ENCODE results near the gene PRRG2. TPM values are rescaled to one million over a fixed set of nuclear protein-coding genes. Genes with fewer than 3 reads are reported as not detected.

Gene PRRG2
- total RNA-seq, 4 donors from 2014 or later = 1.4 to 4.6 (median 3.8) TPM; not detected in 1

DNA sequence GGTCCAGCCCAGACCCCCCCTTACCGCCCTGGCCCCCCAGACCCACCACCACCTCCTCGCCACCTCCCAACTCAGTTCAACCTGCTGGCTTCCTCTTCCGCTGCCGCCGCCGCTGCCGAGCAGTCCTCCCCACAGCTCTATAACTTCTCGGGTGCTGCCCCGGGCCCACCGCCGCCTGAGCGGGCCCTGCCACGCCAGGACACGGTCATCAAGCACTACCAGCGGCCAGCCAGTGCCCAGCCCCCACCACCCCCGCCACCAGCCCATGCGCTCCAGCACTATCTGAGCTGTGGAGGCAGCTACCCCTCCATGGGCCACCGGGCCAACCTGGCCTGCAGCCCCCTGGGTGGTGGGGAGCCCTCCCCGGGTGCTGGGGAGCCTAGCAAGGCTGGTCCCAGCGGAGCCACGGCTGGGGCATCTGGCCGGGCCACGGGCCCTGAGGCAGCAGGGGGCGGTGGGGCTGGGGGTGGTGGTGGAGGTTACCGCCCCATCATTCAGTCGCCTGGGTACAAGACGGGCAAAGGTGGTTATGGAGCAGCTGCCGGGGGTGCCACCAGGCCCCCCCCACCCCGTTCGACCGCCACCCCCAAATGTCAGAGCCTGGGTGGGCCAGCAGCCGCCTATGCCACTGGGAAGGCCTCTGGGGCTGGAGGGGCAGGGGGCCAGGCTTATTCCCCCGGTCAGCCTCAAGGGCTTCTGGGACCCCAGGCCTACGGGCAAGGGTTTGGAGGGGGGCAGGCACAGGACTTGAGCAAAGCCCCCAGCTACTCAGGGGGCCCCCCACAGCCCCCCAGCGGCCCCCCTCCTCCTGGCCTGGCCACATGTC is 14.1 kb downstream of the PRRG2 start:
- H3K27ac ChIP-seq = peak overlapping the region in 2 of 4 donors; percentile 86 to 94

GRCh38 chr19:49595819-49596404 is 14.8 kb downstream of the PRRG2 start:
- DNase-seq (no peak), ATAC-seq (no peak)
- H3K9me3 ChIP-seq = no peaks in the 10 kb centered on the region
- H3K27ac ChIP-seq = peak overlapping the region in 1 of 4 donors; percentile 6
- intact Hi-C loops (cut with DNase I; ENCODE audit: low total_unique reads) = loop anchor here (10.0 kb wide), 1 partner anchor 1131 kb away; the partner anchor contains the start of gene CYTH2
- TF ChIP-seq CTCF (IDR thresholded peaks at IDR 0.05 in 4 of 5, conservative IDR thresholded peaks at IDR 0.05 in 1 of 5) = no peak
- TF ChIP-seq POLR2A (IDR thresholded peaks at IDR 0.05) = no peak
- H3K36me3 ChIP-seq = peaks cover 0 to 38% of the 10 kb centered on the region in 2 donors
- H3K27me3 ChIP-seq = no peaks in the 10 kb centered on the region
- in situ Hi-C loops (cut with MboI; ENCODE audit: low sequenced_read_pairs in 4 of 4) = no loop called here
- H3K4me1 ChIP-seq = peaks cover 14 to 15% of the 10 kb centered on the region in 2 donors
- no peak overlapping the region for H3K4me3 ChIP-seq

More for the DNA sequence above, 14.1 kb downstream of the PRRG2 start:
- H3K27me3 ChIP-seq = no peaks in the 10 kb centered on the region
- H3K36me3 ChIP-seq = peaks cover 0 to 37% of the 10 kb centered on the region in 2 donors
- intact Hi-C loops (cut with DNase I; ENCODE audit: low total_unique reads) (loop anchor here (5.0 to 10.0 kb wide), 4 partner anchors 82 to 1130 kb away; partner anchors contain the start of genes CYTH2, FUZ, MYH14 and PRMT1), in situ Hi-C loops (cut with MboI; ENCODE audit: low sequenced_read_pairs in 4 of 4) (no loop called here)
- peaks cover 14 to 15% of the 10 kb centered on the region in 2 donors for H3K4me1 ChIP-seq
- DNase-seq (no peak), ATAC-seq (no peak)
- TF ChIP-seq CTCF (IDR thresholded peaks at IDR 0.05 in 4 of 5, conservative IDR thresholded peaks at IDR 0.05 in 1 of 5) (no peak), POLR2A (IDR thresholded peaks at IDR 0.05) (no peak)
- H3K9me3 ChIP-seq = no peaks in the 10 kb centered on the region
- no peak overlapping the region for H3K4me3 ChIP-seq

DNA sequence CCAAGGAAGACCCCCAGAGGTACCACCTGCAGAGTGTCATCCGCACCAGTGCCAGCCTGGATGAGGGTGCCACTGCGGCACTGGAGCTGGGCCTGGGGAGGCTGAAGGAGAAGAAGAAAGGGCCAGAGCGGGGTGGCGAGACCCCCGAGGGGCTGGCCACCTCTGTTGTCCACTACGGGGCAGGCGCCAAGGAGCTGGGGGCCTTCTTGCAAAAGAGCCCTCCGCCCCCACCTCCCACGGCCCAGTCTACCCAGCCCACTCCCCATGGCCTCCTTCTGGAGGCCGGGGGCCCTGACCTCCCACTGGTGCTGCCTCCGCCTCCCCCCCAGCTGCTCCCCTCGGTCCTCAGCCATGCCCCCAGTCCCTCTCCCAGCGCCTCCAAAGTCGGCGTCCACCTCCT is 15.3 kb downstream of the PRRG2 start:
- DNase-seq (no peak), ATAC-seq (no peak)
- in situ Hi-C loops (cut with MboI; ENCODE audit: low sequenced_read_pairs in 4 of 4) (no loop called here), intact Hi-C loops (cut with DNase I; ENCODE audit: low total_unique reads) (loop anchor here (10.0 kb wide), 1 partner anchor 1132 kb away; the partner anchor contains the start of gene CYTH2)
- H3K27me3 ChIP-seq = no peaks in the 10 kb centered on the region
- peaks cover 14 to 15% of the 10 kb centered on the region in 2 donors for H3K4me1 ChIP-seq
- TF ChIP-seq CTCF (IDR thresholded peaks at IDR 0.05 in 4 of 5, conservative IDR thresholded peaks at IDR 0.05 in 1 of 5) (no peak), POLR2A (IDR thresholded peaks at IDR 0.05) (no peak)
- no peak overlapping the region for H3K27ac ChIP-seq
- no peaks in the 10 kb centered on the region for H3K9me3 ChIP-seq
- H3K4me3 ChIP-seq = no peak overlapping the region
- peaks cover 0 to 41% of the 10 kb centered on the region in 2 donors for H3K36me3 ChIP-seq

GRCh38 chr19:49596954-49597702 is 16.0 kb downstream of the PRRG2 start:
- Histone ChIP-seq H3K4me1 (peaks cover 11 to 14% of the 10 kb centered on the region in 2 donors), H3K27ac (no peak overlapping the region), H3K9me3 (no peaks in the 10 kb centered on the region), H3K27me3 (no peaks in the 10 kb centered on the region), H3K36me3 (peaks cover 0 to 46% of the 10 kb centered on the region in 2 donors), H3K4me3 (no peak overlapping the region)
- no peak for TF ChIP-seq POLR2A (IDR thresholded peaks at IDR 0.05)
- no peak for TF ChIP-seq CTCF (IDR thresholded peaks at IDR 0.05 in 4 of 5, conservative IDR thresholded peaks at IDR 0.05 in 1 of 5)
- no peak for ATAC-seq
- intact Hi-C loops (cut with DNase I; ENCODE audit: low total_unique reads) = loop anchor here (10.0 kb wide), 1 partner anchor 1132 kb away; the partner anchor contains the start of gene CYTH2
- in situ Hi-C loops (cut with MboI; ENCODE audit: low sequenced_read_pairs in 4 of 4) = no loop called here
- no peak for DNase-seq

Data from gastrocnemius medialis (tissue), 4 donors.